AG08396 (cell line): Measurements from ENCODE around the gene CLIC4.
"Not testable (repeated sequence)": the region's sequence is repeated elsewhere in the genome, so short reads cannot be mapped to it uniquely, and the experiment has no call there.

Experiments
- DNase-seq: peaks from one replicate; pipeline ENCODE4 v3.0.0; 2012; ENCODE audit warnings: low spot score, mixed read lengths

The CLIC4 gene

GRCh38 chr1:24745711-24746413 is 615 bp downstream of the CLIC4 start:
- DNase-seq, result no peak

- no peak for DNase-seq
Measured at GRCh38 chr1:24748191-24749121, 3.2 kb downstream of the CLIC4 start.

GRCh38 chr1:24749252-24749651 is 4.0 kb downstream of the CLIC4 start:
- DNase-seq, result no peak

- DNase-seq, result no peak
Measured at GRCh38 chr1:24749886-24750285, 4.6 kb downstream of the CLIC4 start.

GRCh38 chr1:24751833-24752232 is 6.6 kb downstream of the CLIC4 start:
- DNase-seq, result no peak

- DNase-seq, result no peak
Measured at GRCh38 chr1:24752305-24752704, 7.1 kb downstream of the CLIC4 start.

- DNase-seq, result no peak
Measured at GRCh38 chr1:24754229-24754628, 9.0 kb downstream of the CLIC4 start.

GRCh38 chr1:24755323-24755722 is 10.1 kb downstream of the CLIC4 start:
- DNase-seq, result not testable (repeated sequence)

- DNase-seq, result no peak
Measured at GRCh38 chr1:24756395-24756794, 11.1 kb downstream of the CLIC4 start.

GRCh38 chr1:24759492-24759891 is 14.2 kb downstream of the CLIC4 start:
- no peak for DNase-seq

GRCh38 chr1:24761582-24761981 is 16.3 kb downstream of the CLIC4 start:
- no peak for DNase-seq

- no peak for DNase-seq
Measured at GRCh38 chr1:24762133-24762676, 17.0 kb downstream of the CLIC4 start.

GRCh38 chr1:24763671-24764070 is 18.4 kb downstream of the CLIC4 start:
- no peak for DNase-seq

GRCh38 chr1:24764439-24764838 is 19.2 kb downstream of the CLIC4 start:
- DNase-seq, result no peak

GRCh38 chr1:24764848-24765247 is 19.6 kb downstream of the CLIC4 start:
- DNase-seq, result no peak

GRCh38 chr1:24765308-24765988 is 20.2 kb downstream of the CLIC4 start:
- DNase-seq, result no peak

GRCh38 chr1:24767351-24767750 is 22.1 kb downstream of the CLIC4 start:
- no peak for DNase-seq

- no peak for DNase-seq
Measured at GRCh38 chr1:24768873-24769605, 23.8 kb downstream of the CLIC4 start.

- DNase-seq, result peak; percentile 64
Measured at GRCh38 chr1:24769656-24770651, 24.7 kb downstream of the CLIC4 start.

- no peak for DNase-seq
Measured at GRCh38 chr1:24770881-24771280, 25.6 kb downstream of the CLIC4 start.
